GM18520 (cell line): Measurements from ENCODE around the gene C6orf15.

Source experiments
- ATAC-seq: cut with Tn5 transposase; IDR thresholded peaks from one replicate; pipeline ENCODE4 v1.9.1; 2021; ENCODE audit not compliant: unreplicated experiment

Gene C6orf15

DNA sequence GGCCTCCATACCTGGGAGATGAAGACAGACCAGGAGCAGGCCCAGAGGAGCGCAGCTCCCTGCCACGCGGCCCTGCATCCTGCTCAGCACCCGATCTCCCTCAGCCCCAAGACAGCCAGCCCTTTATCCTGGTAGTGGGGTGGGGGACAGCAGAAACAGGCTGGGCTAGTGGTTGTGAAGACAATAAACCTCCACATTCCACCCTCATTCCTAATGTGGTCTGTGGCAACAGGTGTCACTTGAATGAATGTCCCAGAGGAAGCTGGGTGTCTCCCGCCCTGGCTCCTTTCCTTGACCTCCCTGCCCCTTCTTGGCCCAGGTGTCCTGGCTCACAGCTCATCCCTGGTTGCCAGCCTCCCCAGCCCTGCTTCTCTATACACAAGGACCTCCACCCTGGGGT, at the start of gene C6orf15:
Gene C6orf15 (minus strand): TSS at position 98 of the 400 bp plus-strand sequence. CDS start 20 bp downstream, at position 78.
- ATAC-seq, result no peak

DNA sequence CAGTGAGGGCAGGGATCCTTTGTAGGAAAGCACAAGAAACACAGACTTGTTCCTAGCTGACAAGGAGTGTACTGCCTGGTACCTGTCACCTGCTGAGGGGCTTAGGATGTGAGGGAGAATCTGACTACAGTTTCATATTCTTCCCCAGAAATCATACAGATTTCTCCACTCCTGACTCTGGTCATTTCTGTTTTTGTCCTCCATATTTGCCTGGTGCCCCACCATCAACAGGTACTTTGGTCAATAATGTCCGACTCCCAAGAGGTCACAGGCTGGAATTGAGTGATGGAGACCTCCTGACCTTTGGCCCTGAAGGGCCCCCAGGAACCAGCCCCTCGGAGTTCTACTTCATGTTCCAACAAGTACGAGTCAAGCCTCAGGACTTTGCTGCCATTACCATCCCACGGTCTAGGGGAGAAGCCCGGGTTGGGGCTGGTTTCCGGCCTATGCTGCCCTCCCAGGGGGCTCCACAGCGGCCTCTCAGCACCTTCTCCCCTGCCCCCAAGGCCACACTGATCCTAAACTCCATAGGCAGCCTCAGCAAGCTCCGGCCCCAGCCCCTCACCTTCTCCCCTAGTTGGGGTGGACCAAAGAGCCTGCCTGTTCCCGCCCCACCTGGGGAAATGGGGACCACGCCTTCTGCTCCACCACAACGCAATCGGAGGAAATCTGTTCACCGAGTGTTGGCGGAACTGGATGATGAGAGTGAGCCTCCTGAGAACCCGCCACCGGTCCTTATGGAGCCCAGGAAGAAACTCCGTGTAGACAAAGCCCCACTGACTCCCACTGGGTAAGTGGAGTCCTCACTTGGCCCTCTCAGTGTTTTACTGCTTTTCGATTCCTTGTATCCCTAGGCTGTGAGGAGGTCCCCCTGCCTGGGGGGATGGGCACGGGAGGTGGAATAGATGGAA, 49.1 kb upstream of the C6orf15 start:
- no peak for ATAC-seq

DNA sequence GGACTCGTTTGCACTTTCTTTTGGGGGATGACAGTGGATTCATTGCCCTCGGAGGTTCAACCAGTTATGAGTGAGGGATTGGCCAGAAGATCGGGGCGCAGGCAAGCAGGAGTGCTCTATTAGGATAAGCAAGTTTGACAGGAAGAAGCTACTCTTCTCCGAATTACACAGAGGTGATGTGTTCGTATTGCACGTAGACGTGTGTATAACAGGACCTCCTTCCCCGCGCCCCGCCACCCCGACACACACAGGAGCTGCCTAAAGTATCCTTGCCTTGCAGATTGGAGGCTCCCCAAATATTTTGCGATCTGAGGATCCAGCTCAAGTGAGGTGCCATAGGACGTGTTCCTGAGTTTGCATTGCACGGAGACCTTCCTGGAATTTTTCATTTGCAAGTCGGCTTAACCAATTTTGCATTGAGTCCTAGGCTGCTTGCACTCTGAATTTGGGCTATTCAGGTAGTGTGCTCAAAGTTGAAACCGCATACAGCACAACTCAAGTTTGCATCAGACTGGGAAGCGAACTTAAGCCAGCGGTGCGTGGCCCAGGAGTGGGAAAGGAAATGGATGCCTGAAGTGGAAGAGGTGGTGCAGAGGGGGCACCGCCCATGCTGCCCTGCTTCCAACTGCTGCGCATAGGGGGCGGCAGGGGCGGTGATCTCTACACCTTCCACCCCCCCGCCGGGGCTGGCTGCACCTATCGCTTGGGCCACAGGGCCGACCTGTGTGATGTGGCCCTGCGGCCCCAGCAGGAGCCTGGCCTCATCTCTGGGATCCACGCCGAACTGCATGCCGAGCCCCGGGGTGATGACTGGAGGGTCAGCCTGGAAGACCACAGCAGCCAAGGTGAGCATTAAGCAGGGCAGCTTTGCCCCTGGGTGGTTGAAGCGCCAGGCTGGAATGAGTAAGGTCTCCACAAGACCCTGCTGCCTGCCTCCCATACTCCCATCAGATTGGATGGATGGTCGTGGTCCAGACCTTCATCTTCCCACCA, 46.8 kb upstream of the C6orf15 start:
- no peak for ATAC-seq

DNA sequence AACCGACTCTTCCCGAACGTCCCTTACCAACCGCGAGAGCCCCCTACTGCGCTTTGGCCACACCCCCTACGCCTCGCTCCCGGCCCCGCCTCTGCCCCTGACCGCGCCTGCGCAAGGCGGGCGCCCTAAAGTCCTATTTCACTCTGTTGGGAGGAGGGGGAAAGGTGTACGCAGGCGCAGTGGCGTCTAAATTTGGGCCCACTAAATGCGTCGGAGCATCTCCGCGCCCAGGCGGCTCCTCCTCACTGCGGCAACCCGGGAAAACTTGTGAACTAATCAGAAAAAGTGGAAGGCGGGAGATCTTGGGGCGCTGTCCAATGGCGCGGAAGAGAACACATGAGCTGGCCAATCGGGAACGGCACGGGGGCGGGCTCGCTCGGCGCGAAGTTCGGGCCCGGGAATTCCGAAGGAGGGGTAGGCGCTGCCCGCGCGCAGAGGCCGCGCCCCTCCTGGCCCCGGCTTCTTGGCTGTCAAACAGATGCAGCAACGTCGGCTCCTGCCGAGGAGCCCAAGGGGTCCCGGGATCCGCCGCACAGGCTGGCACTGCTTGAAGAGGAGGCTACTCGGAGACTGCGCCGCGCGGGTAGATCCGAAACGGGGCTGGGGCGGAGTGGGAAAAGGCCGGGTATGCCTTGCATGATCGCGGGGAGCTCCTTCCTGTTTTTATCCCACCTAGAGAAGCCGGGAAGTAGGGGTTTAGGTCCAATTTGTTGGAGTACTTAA, 45.9 kb upstream of the C6orf15 start, which contains the start of gene TCF19:
Gene TCF19 (plus strand): TSS at position 450 of the 723 bp plus-strand sequence. CDS start 881 bp downstream, outside the sequence.
- ATAC-seq, result peak; percentile 90

DNA sequence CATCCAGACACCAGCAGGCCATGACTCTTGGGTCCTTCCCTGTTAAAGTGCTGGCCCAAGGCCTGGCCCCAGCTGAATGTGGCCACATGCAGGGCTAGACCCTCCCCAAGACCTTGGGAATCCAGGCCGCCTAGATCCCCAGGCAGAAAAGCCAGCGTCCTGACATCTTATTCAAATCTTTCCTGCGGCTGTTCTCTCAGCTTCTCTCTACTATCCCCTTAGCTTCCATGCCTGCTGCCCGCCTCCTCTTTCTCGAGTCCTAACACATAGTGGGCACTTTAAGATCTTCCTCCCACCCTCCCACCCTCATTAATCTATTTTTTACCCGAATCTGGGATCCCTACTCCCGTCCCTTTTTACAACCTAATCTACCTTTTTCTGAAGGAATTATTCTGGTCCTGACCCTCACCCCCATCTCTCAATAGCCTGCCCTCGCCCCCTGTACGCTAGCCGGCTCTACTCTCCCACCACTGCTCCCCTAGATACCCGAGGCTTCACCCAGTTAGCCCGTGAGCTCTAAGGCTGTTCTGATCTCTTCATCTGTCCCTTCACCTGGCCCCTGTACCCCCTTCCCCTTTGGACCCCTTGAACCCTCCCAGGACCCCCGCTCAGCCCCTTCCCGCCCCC, 45.3 kb upstream of the C6orf15 start, which contains the start of gene CCHCR1:
Gene CCHCR1 (minus strand): TSS at position 290 of the 627 bp plus-strand sequence. CDS start 202 bp downstream, at position 88.
- ATAC-seq, result no peak

DNA sequence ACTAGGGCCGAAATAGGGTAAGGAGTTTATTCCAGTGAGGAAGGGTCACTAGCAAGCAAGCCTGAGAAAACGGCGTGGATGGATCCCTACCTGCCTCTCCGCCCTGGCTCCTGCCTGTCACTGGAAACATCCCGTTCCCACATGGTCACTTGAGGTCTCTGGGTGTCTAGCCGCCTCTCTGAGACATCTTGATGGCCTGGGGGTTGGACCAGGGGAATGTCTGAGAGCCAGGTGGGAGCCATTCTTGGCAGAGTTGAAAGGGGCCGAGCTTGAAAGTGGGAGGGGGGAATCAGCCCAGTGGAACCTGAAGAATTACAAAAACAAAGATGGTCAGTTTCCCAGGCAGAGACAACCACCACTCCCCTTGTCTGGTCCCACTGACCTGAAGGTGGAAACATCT, 44.3 kb upstream of the C6orf15 start:
- no peak for ATAC-seq

DNA sequence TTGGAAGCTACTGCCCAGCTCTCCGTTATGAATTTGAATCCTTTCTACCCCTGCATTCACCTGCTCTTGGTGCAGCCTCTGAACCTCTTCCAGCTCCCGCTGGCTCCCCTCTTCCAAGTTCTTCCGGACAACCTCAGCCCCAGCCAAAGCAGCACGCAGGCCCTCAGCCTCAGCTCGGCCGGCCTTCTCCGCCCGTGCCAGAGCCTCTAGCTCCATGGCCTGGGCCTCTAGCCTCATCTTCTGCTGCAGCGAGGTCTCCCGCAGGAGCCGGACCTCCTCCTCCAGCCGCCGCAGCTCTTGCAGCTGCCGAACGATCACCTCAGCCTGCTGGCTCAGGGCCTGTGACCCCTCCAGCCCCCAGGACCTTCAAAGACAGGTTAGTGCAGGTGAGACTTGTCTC, 42.1 kb upstream of the C6orf15 start:
- ATAC-seq, result no peak

DNA sequence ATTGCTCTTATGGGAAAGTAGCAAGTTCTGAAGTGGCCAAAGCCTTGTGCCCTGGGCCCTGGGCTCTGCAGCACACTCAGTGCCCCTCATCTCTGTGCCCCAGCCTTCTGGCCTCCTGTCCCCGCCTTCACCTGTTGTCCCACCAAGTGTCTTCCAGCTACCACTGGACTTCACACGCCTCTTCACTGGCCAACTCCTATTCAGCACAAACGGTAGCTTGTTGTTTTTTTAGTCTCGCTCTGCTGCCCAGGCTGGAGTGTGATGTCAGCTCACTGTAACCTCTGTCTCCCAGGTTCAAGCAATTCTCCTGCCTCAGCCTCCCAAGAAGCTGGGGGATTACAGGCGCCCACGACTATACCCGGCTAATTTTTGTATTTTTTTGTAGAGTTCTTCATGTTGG, 40.4 kb upstream of the C6orf15 start:
- ATAC-seq, result no peak

DNA sequence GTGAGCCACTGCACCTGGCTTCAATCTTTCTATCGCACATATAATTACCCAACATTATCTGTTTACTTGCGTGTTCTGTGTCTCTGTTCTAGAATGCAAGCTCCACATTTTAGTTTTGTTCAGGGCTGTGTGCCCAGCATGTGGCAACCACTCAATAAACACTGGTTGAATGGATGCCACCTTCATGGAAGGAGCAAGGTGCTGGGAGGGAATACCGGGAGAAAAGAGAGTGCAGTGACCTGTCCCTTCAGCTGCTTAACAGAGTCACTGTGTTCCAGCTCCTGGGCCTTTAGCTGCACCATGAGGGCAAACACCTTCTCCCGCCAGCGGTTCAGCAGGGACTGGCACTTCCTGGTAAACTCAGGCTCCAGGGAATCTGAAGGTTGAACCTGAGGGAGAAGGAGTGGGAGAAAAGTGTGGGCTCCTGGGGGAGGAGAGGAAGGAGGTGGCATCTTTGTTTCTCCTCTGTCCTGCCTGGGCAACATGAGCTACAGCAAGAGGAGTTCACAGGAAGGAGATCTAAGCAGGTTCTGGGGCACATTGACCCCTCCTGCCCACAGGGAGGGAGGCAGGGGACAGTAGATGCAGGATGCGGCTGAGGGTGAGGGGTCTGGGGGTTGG, 37.6 kb upstream of the C6orf15 start:
- no peak for ATAC-seq

DNA sequence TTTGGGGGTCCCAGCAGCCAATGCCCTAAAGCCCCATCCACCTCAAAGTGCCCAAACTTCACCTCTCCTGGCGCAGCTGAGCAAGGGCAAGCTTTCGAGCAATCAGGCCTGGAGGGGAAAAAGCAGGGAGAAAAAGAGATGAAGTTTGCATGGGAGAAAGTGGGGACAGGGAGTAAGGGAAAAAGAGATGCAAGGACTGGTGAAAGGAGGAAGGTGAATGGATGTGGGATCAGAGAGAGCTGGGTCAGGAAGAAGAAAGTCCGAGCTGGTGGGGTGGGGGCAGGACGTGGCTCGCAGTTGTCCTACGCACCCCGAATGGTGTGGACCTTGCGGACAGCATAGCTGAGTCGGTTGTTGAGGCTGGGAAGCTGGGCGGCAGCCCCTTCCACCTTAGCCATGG, 33.0 kb upstream of the C6orf15 start:
- ATAC-seq, result no peak

DNA sequence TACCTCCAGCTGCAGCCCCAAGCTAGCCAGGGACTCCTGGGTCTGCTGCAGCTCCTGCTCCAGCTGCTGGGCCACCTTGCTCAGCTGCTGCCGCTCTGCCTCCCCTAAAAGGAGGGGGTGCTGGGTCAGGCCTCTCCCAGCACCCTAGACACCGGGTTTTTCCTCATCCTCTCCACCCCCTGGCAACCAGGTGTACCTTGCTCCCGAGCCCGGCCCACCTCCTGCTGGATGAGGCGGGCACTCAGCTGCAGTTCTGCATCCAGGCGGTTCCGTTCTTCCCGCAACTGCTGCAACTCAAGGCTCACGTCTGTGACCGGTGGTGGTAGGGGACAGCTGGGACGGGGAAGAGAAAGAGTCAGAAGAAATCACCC, 32.6 kb upstream of the C6orf15 start:
- no peak for ATAC-seq

DNA sequence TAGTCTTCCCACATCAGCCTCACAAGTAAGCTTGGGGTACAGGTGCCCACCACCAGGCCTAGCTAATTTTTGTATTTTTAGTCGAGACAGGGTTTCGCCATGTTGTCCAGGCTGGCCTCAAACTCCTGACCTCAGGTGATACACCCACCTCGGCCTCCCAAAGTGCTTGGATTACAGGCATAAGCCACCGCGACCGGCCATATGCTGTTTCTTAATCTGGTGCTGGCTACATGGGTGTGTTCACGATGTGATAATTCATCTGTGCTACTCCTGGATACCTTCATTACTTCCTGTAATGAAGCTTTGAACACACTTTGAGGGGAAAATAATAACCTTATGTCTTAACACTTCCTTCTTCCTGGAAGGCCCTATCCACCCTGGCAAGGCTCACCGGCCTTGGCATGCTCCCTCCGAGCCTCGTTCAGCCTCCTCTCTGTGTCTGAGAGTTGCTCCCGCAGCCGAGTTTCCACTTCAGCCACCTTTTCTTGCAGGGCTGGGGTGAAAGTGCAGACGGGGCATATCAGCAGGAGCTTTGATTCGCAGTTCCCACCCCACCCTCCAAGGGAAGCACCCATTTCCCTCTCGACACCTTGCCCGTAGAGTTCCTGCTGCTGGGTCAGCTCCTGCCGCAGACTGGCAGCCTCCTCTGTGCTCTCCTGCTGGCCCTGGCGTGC, 32.1 kb upstream of the C6orf15 start:
- ATAC-seq, result no peak

DNA sequence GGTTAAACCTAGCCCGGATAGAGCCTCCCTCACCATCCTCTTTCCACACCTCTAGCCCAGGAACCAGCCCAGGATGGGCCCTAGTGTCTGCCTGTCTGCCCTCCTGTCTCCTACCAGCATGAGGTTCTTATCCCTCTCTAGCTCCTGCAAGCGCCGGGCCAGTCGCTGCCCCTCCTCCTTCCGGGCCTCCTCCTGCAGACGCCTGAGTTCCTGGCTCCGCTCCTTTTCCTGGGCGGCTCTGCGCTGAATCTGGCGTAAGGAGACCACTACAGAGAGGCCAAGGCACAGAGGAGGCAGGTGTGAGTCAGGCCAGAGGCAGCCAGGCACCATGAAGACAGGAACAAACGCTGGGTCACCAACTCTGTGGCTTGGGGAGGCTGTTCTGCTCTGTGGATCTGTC, 30.8 kb upstream of the C6orf15 start:
- no peak for ATAC-seq

DNA sequence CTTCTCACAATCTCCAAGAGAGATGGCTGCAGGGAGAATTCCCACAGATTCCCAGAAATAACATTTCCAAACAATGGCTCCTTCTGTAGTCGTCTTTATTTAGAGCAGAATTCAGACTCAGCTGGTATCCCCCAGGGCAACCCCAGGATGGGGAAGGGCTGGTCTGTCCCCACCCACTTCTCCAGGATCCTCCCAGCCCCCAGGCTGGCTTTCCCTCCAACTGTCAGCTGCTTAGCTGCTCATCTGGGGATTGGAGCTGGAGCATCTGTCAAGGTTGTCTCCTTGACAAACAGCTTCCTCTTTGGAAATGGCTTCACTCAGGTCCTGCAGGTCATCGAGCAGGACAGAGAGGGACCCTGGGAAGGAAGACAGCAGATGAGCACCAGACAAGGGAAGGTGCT, 30.0 kb upstream of the C6orf15 start:
- no peak for ATAC-seq

DNA sequence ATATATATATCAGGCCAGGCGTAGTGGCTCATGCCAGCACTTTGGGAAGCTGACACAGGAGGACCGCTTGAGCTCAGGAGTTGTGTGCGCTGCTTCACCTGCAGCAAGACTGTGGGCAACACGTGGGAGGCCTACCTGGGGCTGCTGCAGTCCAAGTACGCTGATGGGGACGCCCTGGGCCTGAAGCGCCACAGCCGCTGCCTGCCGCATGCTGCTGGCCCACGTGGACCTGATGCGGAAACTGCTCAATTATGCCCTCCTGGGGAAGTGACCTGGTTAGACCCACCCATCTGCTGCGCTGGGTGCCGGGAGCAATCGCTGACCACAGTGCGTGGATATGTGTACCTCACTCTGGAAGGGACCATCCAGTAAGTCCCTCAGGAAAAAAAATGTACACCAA, 28.3 kb upstream of the C6orf15 start:
- ATAC-seq, result no peak

DNA sequence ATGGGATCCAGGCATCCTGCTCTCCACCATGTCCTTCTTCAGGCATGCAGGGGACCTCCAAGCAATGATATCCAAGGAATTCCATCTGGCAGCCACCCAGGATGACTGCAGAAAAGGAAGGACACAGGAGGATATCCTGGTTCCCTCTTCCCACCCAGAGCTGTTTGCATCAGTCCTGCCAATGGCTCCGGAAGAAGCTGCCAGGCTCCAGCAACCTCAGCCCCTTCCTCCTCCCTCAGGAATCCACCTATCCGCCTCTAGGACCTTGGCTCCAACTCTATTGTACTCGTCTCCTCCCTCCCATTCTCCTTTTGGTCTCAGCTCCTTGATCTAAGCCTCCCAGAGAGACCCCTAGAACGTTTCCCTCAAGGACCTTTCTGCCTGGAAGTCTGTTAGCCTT, 27.2 kb upstream of the C6orf15 start:
- ATAC-seq, result no peak

DNA sequence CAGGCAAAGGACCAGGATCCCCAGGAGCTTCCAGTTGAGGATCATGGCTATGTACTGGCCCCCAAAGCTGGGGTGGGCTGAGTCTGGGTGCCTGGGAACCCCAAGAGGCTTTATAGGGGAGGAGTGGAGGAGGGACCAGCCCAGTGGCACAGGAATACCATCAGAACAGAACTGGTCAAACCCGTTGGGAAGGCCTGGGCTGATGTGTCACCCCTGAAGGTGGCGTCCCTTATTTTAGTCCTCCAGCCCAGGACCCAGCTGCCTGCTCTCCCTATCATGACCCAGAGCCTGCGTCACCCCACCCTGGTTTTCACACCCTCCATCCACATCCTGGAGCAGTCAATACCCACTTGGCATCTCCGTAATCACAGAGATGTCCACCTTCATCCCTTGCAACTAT, 26.6 kb upstream of the C6orf15 start, which contains the start of gene PSORS1C2:
Gene PSORS1C2 (minus strand): TSS at position 85 of the 400 bp plus-strand sequence. CDS start 40 bp downstream, at position 45.
- no peak for ATAC-seq

DNA sequence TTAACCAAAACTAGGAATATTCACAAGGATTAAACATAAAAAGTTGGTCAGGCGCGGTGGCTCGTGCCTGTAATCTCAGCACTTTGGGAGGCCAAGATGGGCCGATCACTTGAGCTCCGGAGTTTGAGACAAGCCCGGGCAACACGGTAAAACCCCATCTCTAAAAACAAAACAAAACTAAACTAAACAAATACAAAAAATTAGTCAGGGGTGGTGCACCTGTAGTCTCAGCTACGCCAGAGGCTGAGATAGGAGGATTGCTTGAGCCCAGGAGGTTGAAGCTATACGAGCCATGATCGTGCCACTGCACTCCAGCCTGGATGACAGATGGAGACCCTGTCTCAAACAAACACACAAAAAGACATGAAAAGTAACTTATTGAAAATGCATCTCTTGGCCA, 23.3 kb upstream of the C6orf15 start:
- no peak for ATAC-seq

DNA sequence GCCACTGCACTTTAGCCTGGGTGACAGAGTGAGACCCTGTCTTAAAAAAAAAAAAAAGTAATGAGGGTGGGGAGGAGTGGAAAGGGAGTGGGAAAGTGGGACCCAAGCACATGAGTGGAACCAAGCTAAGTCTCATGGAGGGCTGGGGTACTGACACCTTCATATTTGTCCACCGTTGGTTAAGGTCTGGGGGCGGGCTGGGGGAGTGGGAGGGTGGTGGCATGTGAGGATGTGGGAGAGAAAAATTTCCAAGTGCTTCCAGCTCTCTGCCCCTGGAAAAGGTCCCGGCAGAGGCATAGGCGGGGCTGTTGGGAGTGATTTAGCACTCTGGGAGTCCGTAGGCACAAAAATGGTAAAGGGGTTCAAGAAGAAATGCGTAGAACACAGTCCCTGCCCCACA, 20.4 kb upstream of the C6orf15 start:
- no peak for ATAC-seq
